Lower leg skin (tissue), 4 donors: Measurements from ENCODE around the gene RIC3. TPM values are rescaled to one million over a fixed set of nuclear protein-coding genes. Genes with fewer than 3 reads are reported as not detected.
"Not testable (repeated sequence)": the region's sequence is repeated elsewhere in the genome, so short reads cannot be mapped to it uniquely, and the experiment has no call there.

Experiments used
- DNase-seq, 2 donors: peaks; one replicate each; pipeline ENCODE4 v3.0.0-alpha.2; 2019; ENCODE audit warnings: low spot score in 2 of 2
- H3K4me3 ChIP-seq: fragments of 200-600 bp; sonication (generic); 2 replicates; pipeline ENCODE4 v1.5.1; 2017; ENCODE audit warnings: mild to moderate bottlenecking, low read depth; ENCODE audit not compliant: poor library complexity, severe bottlenecking
- POLR2A ChIP-seq, 2 donors: fragments of 450-650 bp; IDR thresholded peaks; one replicate each; pipeline ENCODE4 v1.6.1; 2016 to 2017; ENCODE audit warnings: antibody characterized with exemption in 2 of 2, mild to moderate bottlenecking in 1 of 2, moderate library complexity in 1 of 2
- WGBS, 2 donors: methylation state at CpG; one replicate each; pipeline ENCODE4 v1.1.5; 2018; 5-methylcytosine and 5-hydroxymethylcytosine counted together
- intact Hi-C: fragments of 100-400 bp; cut with DNase I; formaldehyde crosslinking; loops from one replicate; pipeline ENCODE4 v1.15.0; 2023; ENCODE audit warnings: low total_unique reads
- total RNA-seq, 4 donors: library from RNA; depleted of rRNA; stranded (reverse); fragments of >200 nt; gene quantifications; one replicate each; pipeline ENCODE4 v1.1.0, GENCODE V29; 2016
- TF ChIP-seq, protein P1 (sequence below), 3 donors: fragments of 450-650 bp; IDR thresholded peaks; one replicate each; pipeline ENCODE4 v1.5.1; 2016; ENCODE audit warnings: antibody characterized with exemption in 3 of 3, mild to moderate bottlenecking in 3 of 3, moderate library complexity in 2 of 3

RIC3 gene
- total RNA-seq, 4 donors from 2014 or later = 13.7 to 39.3 (median 18.3) TPM

- intact Hi-C loops = no loop called here
- WGBS, 2 donors = 77 to 84% methylated on average over 5 of the region's 5 CpGs
- no peak for TF ChIP-seq POLR2A (IDR thresholded peaks at IDR 0.05)
- TF ChIP-seq, protein P1, sequence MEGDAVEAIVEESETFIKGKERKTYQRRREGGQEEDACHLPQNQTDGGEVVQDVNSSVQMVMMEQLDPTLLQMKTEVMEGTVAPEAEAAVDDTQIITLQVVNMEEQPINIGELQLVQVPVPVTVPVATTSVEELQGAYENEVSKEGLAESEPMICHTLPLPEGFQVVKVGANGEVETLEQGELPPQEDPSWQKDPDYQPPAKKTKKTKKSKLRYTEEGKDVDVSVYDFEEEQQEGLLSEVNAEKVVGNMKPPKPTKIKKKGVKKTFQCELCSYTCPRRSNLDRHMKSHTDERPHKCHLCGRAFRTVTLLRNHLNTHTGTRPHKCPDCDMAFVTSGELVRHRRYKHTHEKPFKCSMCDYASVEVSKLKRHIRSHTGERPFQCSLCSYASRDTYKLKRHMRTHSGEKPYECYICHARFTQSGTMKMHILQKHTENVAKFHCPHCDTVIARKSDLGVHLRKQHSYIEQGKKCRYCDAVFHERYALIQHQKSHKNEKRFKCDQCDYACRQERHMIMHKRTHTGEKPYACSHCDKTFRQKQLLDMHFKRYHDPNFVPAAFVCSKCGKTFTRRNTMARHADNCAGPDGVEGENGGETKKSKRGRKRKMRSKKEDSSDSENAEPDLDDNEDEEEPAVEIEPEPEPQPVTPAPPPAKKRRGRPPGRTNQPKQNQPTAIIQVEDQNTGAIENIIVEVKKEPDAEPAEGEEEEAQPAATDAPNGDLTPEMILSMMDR (IDR thresholded peaks at IDR 0.05) = no peak
These were observed 14.3 kb upstream of the RIC3 start for GRCh38 chr11:8183111-8183510.

GRCh38 chr11:8180469-8180868, 11.6 kb upstream of the RIC3 start:
- TF ChIP-seq POLR2A (IDR thresholded peaks at IDR 0.05) = no peak
- DNase-seq = no peak
- H3K4me3 ChIP-seq = no peak overlapping the region
- WGBS, 2 donors = 53 to 67% methylated on average over 4 of the region's 4 CpGs
- intact Hi-C loops = no loop called here

More at GRCh38 chr11:8183111-8183510, 14.3 kb upstream of the RIC3 start:
- DNase-seq = no peak
- no peak overlapping the region for H3K4me3 ChIP-seq

DNA sequence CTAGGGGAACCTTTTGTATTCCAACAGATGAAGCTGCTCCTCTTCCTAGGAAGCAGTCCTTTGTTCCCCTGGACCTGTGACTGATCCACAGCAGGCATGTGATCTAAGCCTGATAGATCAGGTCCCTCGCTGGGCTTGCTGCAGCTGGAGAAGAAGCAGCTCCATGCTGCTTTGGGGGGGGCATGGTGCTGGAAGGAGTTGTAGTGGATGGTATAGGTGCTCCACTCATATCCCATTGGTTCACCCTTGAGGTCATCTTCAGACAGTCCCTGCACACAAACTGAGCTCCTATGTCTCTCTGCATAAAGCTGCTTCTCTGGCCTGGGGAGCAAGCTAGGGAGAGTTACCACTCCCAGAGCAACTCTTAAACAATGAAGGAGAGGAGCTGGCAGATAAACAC, 9.5 kb upstream of the RIC3 start:
- 69 to 89% methylated on average over 1 of the region's 1 CpG for WGBS, 2 donors
- H3K4me3 ChIP-seq = no peak overlapping the region
- TF ChIP-seq, protein P1 (IDR thresholded peaks at IDR 0.05) = no peak
- no peak for TF ChIP-seq POLR2A (IDR thresholded peaks at IDR 0.05)
- intact Hi-C loops = no loop called here
- DNase-seq = no peak

DNA sequence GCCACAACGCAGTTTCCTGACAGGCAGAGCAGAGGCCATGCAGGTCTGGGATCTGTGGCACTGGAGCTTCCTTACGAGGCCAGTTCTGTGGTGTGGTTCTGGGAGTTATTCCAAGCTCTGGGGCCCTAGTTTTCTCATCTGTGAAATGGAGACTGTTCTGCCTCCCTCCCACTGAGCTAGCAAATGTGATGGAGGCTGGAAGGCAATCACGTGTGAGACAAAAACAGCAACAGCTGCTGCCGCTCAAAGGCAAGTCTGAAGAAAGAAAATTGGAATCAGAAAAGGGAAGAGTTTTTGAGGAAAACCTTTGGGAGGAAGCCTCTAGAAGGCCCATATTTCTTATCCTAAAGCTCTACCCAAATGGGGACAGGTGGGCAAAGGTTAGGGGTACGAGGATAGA, 8.3 kb upstream of the RIC3 start:
- intact Hi-C loops = no loop called here
- TF ChIP-seq, protein P1 (IDR thresholded peaks at IDR 0.05) = no peak
- no peak for TF ChIP-seq POLR2A (IDR thresholded peaks at IDR 0.05)
- WGBS, 2 donors = 46 to 61% methylated on average over 5 of the region's 5 CpGs
- H3K4me3 ChIP-seq = no peak overlapping the region
- DNase-seq = no peak

- DNase-seq = no peak
- intact Hi-C loops = no loop called here
- no peak for TF ChIP-seq POLR2A (IDR thresholded peaks at IDR 0.05)
- TF ChIP-seq, protein P1 (IDR thresholded peaks at IDR 0.05) = no peak
- no peak overlapping the region for H3K4me3 ChIP-seq
- 44 to 46% methylated on average over 4 of the region's 4 CpGs for WGBS, 2 donors
These were observed 1.0 kb downstream of the RIC3 start for GRCh38 chr11:8167796-8168195.

DNA sequence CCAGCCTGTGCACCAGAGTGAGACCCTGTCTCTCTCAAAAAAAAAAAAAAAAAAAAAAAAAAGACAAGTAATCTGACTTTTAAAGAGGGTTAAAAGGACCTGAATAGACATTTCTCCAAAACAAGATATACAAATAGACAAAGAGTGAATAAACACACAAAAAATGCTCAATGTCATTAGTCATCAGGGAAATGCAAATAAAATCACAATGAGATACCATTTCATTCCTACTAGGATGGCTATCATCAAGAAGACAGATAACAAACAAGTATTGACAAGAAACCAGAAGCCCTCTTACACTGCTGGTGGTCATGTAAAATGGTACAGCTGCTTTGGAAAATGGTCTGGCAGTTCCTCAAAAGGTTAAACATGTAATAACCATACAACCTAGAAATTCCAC, 4.1 kb downstream of the RIC3 start:
- TF ChIP-seq, protein P1 (IDR thresholded peaks at IDR 0.05) = no peak
- TF ChIP-seq POLR2A (IDR thresholded peaks at IDR 0.05) = no peak
- H3K4me3 ChIP-seq = no peak overlapping the region
- intact Hi-C loops = no loop called here
- no peak for DNase-seq

- intact Hi-C loops, DNase-seq, H3K4me3 ChIP-seq: not testable (repeated sequence)
- 81% methylated on average over 13 of the region's 13 CpGs for WGBS, 2 donors
These were observed 7.1 kb downstream of the RIC3 start for GRCh38 chr11:8161627-8162304.
